HG02981 (cell line): Measurements from ENCODE around the gene PANX3.

Experiments
- ATAC-seq: cut with Tn5 transposase; IDR thresholded peaks from one replicate; pipeline ENCODE4 v1.9.1; 2021; ENCODE audit warnings: mild to moderate bottlenecking, moderate library complexity; ENCODE audit not compliant: unreplicated experiment

Gene PANX3

DNA sequence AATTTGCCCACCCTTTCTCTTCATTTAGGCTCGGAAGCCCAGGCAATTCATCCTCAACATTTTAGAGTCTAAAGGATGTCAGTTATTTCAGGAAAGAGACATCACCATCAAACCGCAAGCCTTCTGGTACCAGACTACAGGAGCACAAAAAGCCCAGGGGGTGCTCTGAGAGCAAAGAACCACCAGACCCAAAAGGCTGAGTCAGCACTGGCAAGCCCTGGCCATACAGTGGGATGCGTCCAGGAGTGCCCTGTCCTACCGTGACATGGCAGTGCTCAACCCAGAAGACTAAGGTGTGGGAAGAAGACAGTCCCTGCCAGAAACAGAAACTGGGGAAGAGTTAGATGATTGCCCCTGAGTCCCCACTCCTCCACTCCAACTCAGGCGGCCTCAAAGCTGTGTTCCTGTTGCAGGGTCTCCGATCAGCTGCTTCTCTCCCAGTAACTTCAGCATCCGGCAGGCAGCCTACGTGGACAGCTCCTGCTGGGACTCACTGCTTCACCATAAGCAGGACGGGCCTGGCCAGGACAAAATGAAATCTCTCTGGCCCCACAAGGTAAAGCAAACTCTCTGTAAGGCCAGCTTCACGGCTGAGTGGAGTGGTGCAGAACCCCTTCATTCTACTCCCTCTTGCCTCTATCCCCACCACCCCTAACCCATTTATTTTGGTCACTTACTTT is 1.5 kb downstream of the PANX3 start:
- ATAC-seq, result no peak

DNA sequence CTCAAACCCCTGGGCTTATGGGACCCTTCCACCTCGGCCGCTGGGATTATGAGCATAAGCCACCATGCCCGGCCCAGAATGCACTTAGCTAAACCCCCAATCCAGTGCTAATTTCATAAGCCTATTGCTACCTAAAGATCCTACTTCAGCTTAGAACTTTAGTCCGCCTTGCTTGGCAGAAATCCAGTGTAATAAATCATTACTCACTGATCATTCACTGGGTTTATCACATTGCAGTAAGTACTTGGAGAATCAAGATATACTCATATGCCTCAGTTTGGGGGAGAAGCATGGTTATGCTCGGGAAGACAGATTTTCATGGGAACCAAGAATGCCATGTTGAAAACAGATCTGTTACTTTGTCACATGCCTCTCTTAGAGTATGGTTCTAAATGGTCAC is 7.6 kb downstream of the PANX3 start:
- ATAC-seq, result no peak

DNA sequence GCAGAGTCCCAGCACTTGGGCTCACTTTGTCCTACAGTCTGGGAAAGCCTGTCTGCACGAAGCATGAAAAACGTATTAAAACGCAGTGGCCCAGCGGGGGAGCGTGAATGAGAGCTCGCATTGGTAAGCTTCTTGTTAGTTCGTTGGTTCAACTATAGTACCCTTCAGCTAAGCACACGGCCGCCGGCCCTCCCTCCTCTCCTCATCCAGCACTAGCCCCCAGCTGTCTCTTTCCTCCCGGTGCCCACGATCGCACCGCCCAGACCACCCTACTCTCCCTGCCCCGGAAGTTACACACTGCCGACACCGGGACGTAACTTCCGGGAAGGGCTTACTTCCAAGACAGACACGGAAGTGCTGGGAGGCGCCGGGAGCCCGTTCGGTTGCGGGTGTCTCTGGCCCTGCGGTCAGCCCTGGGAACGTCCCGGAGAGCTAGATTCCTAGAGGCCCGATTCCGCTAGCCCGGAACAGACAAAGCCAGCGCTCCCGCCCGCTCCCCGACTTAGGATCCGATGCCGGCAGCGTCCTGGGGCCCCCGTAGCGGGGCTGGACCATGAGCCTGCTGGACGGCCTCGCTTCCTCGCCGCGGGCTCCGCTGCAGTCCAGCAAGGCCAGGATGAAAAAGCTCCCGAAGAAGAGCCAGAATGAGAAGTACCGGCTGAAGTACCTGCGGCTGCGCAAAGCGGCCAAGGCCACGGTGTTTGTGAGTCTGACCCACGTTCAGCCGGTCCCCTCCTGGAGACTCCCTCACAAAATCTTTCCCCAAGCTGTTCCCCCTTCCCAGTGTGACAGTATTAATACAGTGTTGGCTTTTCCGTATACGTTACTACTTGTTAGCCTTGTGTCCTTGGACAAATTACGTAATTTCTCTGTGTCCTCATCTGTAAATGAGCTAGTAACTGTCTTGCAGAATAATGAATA is 11.6 kb downstream of the PANX3 start, which contains the start of gene TBRG1:
Gene TBRG1, plus strand, starts transcription at position 334 of the 921 bp plus-strand sequence. Its CDS starts 220 bp downstream, at position 554.
- peak; percentile 97 for ATAC-seq

DNA sequence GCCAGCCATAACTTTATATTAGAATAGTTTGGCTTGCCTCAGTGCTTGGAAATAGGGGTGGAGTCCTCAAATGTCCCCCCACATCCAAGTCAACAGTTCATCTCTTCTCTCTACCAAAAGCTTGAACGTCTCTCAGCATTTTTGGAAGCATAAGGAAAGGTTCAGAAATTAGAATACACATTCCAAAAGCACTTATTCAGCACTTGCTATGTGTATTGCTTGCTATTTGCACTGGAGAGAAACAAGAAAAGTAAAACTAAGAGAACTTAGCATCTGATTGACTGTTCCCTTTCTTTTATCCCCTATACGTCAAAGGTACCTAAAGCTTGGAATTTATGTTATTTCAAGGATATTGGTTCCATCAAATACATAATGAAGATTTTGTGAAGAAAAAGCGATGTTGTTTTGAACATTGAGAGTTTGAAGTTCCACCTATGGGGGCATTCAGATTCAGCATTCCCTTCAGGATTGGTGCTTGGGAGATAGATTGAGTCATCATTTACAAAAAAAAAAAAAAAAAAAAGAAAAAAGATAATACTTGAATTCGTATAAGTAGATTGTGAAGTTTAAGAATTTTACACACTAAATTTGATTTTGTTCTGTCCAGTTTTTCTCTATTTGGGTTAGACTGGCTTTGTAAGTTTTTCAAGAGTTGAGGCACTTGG is 12.8 kb downstream of the PANX3 start:
- no peak for ATAC-seq

DNA sequence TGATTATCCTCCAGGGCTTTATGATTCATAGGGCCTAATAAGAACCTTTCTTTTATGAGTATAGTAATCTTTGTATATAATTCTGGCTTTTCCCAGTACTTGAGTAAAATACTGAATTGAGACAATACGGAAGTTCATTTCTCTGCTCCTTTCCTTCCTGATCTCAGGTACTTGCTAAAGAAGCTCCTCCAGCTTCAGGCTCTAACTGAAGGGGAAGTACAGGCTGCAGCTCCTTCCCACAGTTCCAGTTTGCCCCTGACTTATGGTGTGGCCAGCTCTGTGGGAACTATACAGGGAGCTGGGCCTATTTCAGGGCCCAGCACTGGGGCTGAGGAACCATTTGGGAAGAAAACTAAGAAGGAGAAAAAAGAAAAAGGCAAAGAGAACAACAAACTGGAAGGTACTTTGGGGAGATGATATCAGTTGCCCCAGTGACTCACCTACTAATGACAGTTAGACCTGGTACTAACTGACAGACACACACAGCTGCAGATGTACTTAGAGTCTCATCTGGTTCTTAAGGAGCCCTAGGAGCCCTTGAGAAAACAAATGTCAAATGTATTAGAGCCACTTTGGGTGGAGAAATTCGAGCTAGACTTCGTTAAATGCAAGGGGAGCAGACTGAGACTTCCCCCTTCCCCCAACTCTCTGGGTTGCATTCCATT is 14.4 kb downstream of the PANX3 start:
- ATAC-seq, result no peak

DNA sequence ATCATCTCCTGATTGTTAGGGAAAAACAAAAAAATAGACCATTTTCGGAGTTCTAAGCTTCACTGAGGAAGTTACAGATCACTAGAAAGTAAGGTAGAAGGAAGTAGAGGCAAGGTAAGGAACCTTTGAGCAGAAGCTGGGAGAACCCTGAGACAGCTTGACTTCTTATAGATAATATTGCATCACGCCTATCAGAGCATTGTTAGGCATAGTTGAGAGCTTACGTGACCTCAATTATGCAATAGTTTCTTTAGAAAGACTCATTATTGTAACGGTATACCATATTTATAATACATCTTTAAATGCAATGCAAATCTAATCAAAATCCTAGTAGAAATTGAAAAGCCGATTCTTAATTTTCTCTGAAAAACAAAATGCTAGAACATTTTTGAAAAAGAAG is 16.3 kb downstream of the PANX3 start:
- no peak for ATAC-seq

DNA sequence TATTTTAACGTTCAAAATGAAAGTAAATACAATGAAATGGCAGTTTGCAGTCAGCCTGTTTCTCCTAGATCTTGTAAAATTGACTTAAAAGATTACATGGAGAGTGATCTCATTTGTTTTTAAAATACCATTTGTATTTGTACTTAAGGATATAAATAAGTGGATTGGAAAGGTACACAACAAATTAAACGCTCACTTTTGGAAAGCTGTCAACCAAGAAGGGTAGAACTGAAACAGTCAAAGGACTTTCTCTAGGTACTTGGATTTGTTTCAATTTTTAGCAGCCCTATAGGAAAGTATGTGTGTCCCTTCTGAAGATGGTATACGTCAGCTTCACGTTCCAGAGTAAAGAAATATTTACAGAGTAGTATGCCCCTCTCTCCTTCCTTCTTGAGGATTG is 18.7 kb downstream of the PANX3 start:
- no peak for ATAC-seq

DNA sequence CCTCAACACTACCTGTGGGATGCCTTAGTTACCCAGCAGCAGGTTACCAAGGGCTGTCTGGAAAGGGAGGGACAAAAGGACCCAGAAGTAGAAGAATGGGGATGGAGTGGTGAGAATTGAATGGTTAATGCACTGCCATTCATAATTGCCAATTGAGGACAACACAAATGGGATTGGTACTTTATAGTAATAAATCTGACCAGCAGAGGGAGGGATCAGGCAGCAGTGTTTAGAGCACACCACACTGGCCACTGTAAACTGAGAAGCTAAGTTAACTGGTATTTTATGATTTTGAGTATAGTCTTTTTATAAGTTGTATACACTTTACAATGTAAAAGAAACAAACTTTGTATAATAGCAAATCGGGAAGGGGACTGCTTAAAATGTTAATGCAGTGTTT is 22.1 kb downstream of the PANX3 start:
- no peak for ATAC-seq

DNA sequence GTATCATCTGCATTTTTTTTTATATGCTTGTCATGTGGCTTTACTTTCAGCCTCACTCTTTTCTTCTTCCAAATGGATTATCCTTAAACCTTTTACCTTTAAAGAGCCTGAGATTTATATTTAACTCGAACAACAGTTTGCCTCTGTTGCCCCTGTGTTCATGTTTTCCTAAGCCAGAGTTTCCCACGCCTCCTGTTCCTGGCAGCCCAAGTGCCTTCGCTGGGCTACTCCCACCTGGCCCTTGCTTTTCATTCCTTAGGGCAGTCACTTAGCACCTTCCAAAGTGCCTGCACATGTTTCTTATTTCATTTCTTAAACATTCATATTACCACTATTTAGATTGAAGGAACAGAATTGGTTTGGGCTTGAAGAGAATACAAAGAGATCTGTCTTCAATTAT is 24.7 kb downstream of the PANX3 start:
- no peak for ATAC-seq

DNA sequence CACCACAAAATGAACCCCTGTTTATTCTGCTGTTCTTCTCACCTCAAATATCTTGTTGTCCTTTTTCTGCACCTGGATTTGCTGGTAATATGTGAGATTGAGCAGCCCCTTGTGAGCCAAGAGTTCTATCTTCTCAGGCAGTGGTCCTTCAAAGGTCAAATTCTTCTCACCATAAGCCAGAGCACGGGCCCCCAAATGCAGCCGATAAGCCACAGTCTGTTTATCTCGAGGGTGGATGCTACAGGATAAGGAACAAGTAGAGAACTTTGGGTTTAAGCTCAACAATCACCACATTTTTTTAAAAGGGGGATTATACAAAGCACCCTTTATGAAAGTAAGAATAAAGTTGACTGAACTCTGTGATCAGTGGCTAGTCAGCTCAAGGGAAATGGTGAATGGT is 27.3 kb downstream of the PANX3 start:
- ATAC-seq, result no peak

DNA sequence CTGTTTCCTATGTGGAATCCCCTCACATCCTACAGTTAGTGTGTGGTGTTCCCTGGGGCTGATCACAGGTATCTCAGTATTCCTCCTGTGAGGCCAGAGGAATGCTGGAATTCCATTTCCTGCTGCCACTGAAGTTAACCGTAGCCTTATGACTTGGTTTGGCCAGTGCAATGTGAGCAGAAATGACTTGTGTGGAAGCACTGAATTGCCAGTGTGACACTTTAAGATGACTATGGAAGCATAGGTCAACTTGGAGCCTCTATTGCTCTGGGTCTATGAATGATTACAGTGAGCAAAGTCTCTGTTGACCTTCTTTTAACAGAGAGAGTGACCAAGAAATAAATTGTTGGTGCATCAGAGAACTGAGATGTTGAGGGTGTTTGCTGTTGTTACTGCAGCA is 28.0 kb downstream of the PANX3 start:
- ATAC-seq, result no peak

DNA sequence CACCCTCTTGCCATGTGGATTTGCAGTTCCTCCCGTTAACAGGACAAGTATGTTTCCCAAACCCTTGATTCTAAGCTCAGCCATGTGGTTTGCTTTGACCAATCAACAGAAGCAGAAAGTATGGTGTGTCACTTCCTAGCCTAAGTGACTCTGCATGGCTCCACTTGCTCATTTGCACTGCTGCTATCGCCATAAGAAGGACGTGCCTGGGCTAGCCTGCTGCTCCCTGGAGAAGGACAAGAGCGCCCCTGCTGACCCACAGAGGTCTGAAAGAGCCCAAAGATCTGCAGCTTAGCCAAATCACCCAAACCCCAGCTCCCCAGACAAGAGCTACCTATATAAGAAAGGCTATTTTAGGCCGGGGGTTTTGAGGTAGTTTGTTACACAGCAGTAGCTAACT is 29.4 kb downstream of the PANX3 start:
- ATAC-seq, result no peak

DNA sequence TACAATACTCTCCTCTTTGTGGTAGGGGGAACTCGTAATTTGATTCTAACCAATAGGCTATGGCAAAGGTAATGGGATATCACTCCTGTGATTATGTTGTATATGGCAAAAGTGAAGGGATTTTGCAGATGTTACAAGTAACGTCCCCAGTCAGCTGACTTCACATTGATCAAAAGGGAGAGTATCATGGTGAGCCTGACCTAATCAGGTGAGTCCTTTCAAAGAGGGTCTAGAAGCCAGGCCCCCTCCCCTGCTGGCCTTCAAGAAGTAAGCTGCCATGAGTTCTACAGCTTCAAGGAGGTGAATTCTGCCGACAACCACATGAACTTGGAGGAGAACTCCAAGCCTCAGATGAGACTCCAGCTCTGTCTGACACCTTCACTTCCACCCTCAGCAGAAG is 31.4 kb downstream of the PANX3 start:
- no peak for ATAC-seq

DNA sequence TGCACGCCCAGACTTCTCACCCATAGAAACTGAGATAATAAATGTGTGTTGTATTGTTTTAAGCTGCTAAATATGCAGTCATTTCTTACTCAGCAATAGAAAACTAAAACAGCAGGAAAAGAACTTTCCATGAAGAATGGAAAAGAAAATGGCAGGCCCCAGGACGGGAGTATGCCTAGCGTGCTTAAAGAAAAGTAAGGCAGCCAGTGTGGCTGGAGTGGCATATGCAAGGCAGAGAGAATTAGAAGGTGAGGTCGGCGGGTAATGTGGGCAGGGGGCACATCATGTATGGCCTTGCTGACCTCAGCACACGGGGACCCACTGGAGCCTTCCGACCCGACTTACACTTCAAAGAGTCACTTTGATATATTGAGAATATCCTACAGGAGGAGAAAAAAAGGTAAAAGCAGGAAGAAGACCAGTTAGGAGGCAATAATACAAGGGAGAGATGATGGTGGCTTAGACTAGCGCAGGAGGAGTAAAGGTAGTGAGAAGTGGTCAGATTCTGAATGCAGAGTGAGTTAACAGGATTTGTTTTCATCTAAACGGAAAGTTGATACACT is 31.9 kb downstream of the PANX3 start:
- no peak for ATAC-seq

DNA sequence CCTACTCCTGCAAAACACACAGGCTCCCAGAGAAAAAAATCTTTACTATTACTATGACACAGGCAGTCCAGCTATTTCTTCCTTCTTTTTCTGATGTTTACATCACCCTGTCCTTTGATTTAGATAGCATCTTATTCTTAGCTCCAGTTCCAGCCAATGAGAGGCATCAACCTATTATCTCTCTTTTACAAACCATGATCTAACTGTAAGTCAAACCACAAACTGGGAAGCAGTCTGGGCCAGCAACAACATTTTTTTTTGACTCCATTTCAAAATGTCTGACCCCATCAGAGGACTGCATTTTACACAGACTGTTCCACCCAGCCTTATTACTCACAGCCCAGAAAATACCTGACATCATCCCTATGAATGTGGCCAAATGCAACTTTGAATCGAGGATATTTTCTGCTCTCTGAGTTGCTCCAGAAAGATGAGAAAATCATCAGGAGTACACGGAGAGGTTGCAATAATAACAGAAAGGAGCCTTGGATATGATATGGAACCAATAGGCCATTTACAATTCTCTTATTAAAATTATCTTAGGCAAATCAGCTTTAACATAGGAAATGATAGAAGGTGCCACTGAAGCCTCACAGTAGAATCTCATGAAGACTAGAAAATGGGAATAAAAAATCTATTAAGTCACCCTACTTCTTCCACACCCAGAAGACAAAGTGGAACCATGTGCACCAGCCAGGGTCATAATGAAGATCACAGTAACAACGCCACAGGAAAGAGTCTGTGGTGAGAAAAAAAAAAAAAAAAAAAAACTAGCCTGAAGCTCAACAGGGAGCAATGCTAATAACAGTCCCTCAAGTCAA is 32.6 kb downstream of the PANX3 start:
- ATAC-seq, result no peak

DNA sequence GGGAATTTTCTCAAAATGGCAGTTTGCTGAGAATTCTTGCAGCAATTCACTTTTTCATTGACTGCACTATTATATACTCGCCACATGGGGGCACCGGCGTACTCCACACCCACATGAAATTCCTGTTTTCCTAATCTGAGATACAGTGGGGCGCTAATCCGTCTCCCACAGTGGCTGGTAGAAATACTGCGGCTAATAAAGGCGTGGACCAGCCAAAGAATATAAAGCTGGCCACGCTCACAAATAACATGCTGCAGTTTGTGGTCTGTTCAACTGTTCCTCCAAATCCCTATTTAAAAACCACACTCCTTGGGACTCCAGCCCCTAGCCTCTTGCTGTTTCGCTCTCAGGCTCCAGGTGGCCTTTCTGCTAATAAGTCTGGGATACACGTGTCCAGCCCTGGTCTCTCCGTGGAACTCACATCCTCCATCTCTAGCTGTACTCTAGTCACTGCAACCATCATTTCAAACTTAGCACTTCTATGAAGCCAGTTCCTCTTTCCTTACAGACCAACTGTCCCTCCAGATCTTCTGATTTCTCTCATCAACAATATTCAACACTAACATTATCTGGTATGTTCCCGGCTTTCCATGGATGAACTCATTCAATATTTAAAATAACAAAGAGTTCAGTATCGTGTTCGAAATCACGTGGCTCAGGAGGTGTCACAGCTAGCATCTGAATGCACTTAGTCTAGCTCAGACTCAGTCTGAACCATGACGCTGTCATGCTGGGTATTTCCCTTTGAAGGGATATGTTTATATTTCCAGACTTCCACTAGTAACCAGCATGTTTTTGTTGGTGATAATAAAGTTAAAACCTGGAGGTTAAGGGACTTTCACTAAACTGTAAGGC is 33.4 kb downstream of the PANX3 start:
- ATAC-seq, result peak; percentile 42

DNA sequence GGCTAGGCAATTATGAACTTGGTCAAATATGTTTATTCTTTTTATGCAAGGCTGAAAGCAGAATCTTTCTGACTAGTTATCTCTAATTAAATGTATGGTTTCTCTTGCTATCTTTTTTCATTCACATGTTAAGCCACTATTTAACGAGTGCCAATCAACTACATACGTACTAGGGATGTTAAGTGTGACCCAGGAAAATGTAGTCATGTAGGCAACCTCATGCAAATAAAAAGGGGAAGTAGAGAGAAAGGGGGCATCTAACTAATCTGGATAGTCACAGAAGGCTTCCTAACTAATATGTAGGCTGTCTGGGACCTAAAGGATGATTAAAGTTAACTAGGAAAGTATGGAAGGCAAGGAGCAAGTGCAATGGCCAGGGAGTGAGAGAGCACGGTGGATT is 34.9 kb downstream of the PANX3 start:
- peak; percentile 62 for ATAC-seq

DNA sequence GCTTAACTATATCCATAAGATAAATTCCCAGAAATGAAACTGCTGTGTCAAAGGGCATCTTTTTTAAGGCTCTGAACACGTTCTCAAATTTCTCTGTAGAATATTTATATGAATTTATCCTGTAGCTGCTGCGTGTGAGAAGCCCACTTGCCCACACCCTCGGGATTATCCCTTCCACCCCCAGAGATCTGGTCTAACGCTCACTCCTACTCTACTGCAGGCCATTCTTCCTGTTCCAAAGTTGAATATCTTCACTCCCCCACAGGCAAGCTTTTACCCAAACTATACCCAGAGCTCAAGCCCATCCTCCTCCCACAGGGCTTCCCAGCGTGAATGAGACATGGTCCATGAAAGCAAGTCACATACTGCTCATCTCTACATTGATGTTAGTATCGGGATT is 37.4 kb downstream of the PANX3 start:
- ATAC-seq, result no peak
